Neural progenitor cell (in vitro differentiated cells): ENCODE data around the gene ARL15. TPM values are rescaled to one million over a fixed set of nuclear protein-coding genes. Genes with fewer than 3 reads are reported as not detected.

Experiments
- DNase-seq: peaks from one replicate; pipeline ENCODE4 v3.0.0-alpha.2; 2016; ENCODE audit warnings: low spot score
- H2AFZ ChIP-seq: fragments of 200-600 bp; sonication (generic); replicated peaks from 2 replicates; pipeline ENCODE4 v1.6.1; 2016; ENCODE audit warnings: antibody characterized with exemption
- H3F3A ChIP-seq: fragments of 200-600 bp; sonication (generic); 2 replicates; pipeline ENCODE4 v1.6.1; 2016; ENCODE audit warnings: antibody characterized with exemption, low read depth
- H3K27ac ChIP-seq: fragments of 200-600 bp; sonication (generic); 2 replicates; pipeline ENCODE4 v1.5.1; 2016; ENCODE audit warnings: mild to moderate bottlenecking
- H3K27me3 ChIP-seq: fragments of 200-600 bp; sonication (generic); 2 replicates; pipeline ENCODE4 v1.6.1; 2016; ENCODE audit warnings: mild to moderate bottlenecking, moderate library complexity
- H3K36me3 ChIP-seq: fragments of 200-600 bp; sonication (generic); 2 replicates; pipeline ENCODE4 v1.5.1; 2016
- H3K4me1 ChIP-seq: fragments of 200-600 bp; sonication (generic); 2 replicates; pipeline ENCODE4 v1.6.1; 2016; ENCODE audit warnings: mixed run types
- H3K4me2 ChIP-seq: fragments of 200-600 bp; sonication (generic); 2 replicates; pipeline ENCODE4 v1.6.1; 2016
- H3K4me3 ChIP-seq: fragments of 200-600 bp; sonication (generic); 2 replicates; pipeline ENCODE4 v1.5.1; 2016
- H3K79me2 ChIP-seq: fragments of 200-600 bp; sonication (generic); 2 replicates; pipeline ENCODE4 v1.6.1; 2016; ENCODE audit warnings: low read depth
- H3K9ac ChIP-seq: fragments of 200-600 bp; sonication (generic); 2 replicates; pipeline ENCODE4 v1.6.1; 2016
- H3K9me3 ChIP-seq: fragments of 200-600 bp; sonication (generic); 2 replicates; pipeline ENCODE4 v1.5.1; 2016; ENCODE audit warnings: low read depth
- H4K20me1 ChIP-seq: fragments of 200-600 bp; sonication (generic); 2 replicates; pipeline ENCODE4 v1.6.1; 2016; ENCODE audit warnings: low read depth
- H3K27ac Mint-ChIP-seq: 3 replicates; pipeline ENCODE4 v1.8.0; 2021; ENCODE audit warnings: mixed read lengths
- H3K27me3 Mint-ChIP-seq: 2 replicates; pipeline ENCODE4 v1.8.0; 2022; ENCODE audit warnings: low read depth, mild to moderate bottlenecking, inconsistent platforms, moderate library complexity, mixed read lengths; ENCODE audit not compliant: insufficient read depth
- H3K36me3 Mint-ChIP-seq: 3 replicates; pipeline ENCODE4 v1.8.0; 2021; ENCODE audit warnings: mixed read lengths
- H3K4me1 Mint-ChIP-seq: 3 replicates; pipeline ENCODE4 v1.8.0; 2021; ENCODE audit warnings: mixed read lengths
- H3K4me3 Mint-ChIP-seq: 3 replicates; pipeline ENCODE4 v1.8.0; 2021; ENCODE audit warnings: mild to moderate bottlenecking, moderate library complexity, mixed read lengths
- H3K9me3 Mint-ChIP-seq: 3 replicates; pipeline ENCODE4 v1.8.0; 2020; ENCODE audit warnings: mixed read lengths
- EZH2 ChIP-seq: fragments of 200-600 bp; sonication (generic); IDR thresholded peaks from 2 replicates; pipeline ENCODE4 v1.6.1; 2017; ENCODE audit warnings: antibody characterized with exemption, mild to moderate bottlenecking, moderate library complexity
- EZH2phosphoT487 ChIP-seq: fragments of 200-600 bp; sonication (generic); IDR thresholded peaks from 2 replicates; pipeline ENCODE4 v1.6.1; 2017; ENCODE audit warnings: antibody characterized with exemption
- total RNA-seq: library from RNA; depleted of rRNA; stranded (reverse); fragments of >200 nt; gene quantifications from 2 replicates; pipeline ENCODE4 v1.2.3, GENCODE V29; 2015; ENCODE audit warnings: low replicate concordance
- TF ChIP-seq, protein P1 (sequence below): fragments of 200-600 bp; sonication (generic); IDR thresholded peaks from 2 replicates; pipeline ENCODE4 v1.5.1; 2017; ENCODE audit warnings: antibody characterized with exemption, mild to moderate bottlenecking

ARL15 gene
- total RNA-seq, 1 donor from 2014 or later = 39.1 TPM

DNA sequence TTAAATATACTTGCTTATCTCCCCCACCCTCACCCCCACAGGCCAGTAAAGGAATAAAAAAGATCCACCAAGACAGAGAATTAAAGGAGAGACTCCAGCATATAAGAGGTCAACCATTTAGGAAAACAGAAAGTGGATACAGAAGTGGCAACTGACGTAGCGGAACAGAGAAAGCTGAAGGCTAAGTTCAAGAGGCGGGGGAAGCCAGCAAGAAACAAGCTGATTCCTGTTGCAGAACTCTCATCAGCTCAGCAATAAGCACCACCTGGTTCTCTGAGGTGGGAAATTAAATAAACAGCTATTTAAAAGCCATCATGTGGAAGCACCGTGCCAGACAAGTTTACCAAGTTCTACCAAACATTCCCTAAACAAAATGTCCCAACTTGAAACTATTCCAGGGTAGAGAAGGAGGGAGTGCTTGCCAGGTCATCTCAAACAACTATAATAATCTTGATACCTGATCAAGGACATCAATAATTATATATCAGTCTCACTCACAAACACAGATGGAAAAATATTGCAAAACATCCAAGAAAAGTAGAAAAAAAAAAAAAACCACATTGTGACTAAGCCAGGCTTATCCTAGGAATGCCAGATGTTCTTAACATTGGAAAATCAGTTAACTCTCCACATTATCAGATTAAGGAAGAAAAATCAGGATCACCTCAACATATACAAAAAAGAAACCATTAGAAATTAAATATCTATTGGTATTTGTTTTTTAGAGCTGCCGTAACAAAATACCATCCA is 7.3 kb upstream of the ARL15 start:
- Histone ChIP-seq H3K79me2 (no peaks in the 10 kb centered on the region), H3K27ac (no peak overlapping the region), H3K36me3 (no peaks in the 10 kb centered on the region), H3K9ac (no peak overlapping the region), H3K4me3 (no peak overlapping the region), H4K20me1 (no peaks in the 10 kb centered on the region), H2AFZ (no peak overlapping the region), H3K4me1 (peaks cover 3% of the 10 kb centered on the region), H3K27me3 (peaks cover 14% of the 10 kb centered on the region), H3F3A (no peaks in the 10 kb centered on the region), H3K4me2 (no peak overlapping the region), H3K9me3 (no peaks in the 10 kb centered on the region)
- Mint-ChIP-seq H3K27me3 (no peaks in the 10 kb centered on the region), H3K36me3 (no peaks in the 10 kb centered on the region), H3K9me3 (no peaks in the 10 kb centered on the region), H3K27ac (no peak overlapping the region), H3K4me1 (no peaks in the 10 kb centered on the region), H3K4me3 (no peak overlapping the region)
- TF ChIP-seq, protein P1, sequence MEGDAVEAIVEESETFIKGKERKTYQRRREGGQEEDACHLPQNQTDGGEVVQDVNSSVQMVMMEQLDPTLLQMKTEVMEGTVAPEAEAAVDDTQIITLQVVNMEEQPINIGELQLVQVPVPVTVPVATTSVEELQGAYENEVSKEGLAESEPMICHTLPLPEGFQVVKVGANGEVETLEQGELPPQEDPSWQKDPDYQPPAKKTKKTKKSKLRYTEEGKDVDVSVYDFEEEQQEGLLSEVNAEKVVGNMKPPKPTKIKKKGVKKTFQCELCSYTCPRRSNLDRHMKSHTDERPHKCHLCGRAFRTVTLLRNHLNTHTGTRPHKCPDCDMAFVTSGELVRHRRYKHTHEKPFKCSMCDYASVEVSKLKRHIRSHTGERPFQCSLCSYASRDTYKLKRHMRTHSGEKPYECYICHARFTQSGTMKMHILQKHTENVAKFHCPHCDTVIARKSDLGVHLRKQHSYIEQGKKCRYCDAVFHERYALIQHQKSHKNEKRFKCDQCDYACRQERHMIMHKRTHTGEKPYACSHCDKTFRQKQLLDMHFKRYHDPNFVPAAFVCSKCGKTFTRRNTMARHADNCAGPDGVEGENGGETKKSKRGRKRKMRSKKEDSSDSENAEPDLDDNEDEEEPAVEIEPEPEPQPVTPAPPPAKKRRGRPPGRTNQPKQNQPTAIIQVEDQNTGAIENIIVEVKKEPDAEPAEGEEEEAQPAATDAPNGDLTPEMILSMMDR = no peak
- TF ChIP-seq EZH2 (no peak), EZH2phosphoT487 (no peak)
- DNase-seq = no peak

DNA sequence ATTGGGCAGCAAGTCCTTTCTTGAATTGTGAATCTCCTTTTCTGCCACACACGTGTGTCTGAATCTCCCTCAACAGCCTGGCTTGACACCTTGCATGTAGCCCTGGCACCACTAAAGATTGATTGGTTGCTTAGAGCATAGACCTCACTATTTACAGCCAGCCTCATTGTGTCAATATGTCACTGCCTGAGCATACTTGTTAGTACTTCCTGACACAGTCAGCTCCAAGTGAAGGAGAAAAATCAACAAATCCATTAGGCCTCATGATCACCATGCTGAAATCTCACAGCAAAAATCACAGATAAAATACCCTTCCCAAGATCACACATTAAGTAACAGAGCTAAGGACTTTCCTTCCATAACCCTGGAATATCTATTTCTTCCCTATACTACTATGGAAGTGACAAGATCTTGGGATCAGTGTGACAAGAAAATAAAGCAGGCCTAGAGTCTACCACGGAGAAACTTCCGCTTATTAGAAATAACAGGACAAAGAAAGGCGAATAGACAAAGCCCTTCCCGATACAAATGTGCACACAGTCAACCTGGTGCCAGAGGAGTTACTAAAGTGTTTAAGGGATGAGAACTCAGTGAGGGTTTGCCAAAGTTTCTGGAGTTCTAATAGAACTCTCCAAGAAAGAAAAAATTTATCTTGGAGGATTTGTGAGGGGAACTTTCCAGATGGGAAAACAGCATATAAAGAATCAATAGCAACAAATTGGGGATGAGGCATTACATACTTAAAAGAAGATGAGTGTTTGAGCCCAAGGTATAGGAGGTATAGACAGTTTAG is 5.6 kb upstream of the ARL15 start:
- Histone ChIP-seq H3K4me3 (no peak overlapping the region), H3K4me2 (no peak overlapping the region), H4K20me1 (no peaks in the 10 kb centered on the region), H3K79me2 (no peaks in the 10 kb centered on the region), H3F3A (no peaks in the 10 kb centered on the region), H3K9me3 (no peaks in the 10 kb centered on the region), H3K4me1 (peaks cover 9% of the 10 kb centered on the region), H3K27ac (no peak overlapping the region), H3K9ac (no peak overlapping the region), H3K27me3 (peaks cover 28% of the 10 kb centered on the region), H2AFZ (no peak overlapping the region), H3K36me3 (no peaks in the 10 kb centered on the region)
- TF ChIP-seq, protein P1 = no peak
- TF ChIP-seq EZH2phosphoT487 (no peak), EZH2 (no peak)
- Mint-ChIP-seq H3K4me3 (no peak overlapping the region), H3K9me3 (peaks cover 2% of the 10 kb centered on the region), H3K36me3 (no peaks in the 10 kb centered on the region), H3K27ac (no peak overlapping the region), H3K27me3 (peaks cover 4% of the 10 kb centered on the region), H3K4me1 (peaks cover 3% of the 10 kb centered on the region)
- no peak for DNase-seq

DNA sequence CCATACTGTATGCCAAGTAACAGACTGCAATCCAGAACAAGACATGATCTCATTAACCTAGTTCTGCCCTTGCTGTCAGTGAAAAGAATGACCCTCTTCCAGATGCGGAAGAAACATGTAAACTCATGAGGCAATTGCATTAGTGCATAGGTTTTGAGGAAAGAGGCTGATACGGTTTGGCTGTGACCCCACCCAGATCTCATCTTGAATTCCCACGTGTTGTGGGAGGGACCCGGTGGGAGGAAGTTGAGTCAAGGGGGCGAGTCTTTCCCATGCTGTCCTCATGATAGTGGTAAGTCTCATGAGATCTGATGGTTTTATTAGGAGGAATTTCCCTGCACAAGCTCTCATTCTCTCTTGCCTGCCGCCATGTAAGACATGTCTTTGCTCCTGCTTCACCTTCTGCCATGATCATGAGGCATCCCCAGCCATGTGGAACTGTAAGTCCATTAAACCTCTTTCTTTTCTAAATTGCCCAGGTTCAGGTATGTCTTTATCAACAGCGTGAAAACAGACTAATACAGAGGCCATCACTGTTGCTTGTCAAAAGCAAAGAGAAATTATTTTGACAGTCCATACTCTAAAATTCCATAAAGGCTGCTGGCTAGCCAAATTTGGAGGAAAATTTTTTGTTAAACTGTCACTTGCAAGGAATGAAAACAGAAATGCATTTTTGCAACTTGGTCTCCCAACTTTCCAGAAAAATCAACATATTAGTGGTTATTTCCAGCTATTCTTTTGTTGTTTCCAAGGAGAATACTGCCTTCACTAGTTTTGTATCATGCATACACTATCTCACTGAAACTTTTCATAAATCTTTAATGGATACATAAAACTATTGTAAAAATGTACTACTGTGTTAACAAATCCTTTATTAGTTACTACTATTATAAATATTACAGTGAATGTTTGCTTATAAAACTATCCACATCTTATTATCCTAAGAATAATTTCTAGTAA is 3.2 kb upstream of the ARL15 start:
- no peaks in the 10 kb centered on the region for H3F3A ChIP-seq
- peaks cover 2% of the 10 kb centered on the region for H3K9me3 Mint-ChIP-seq
- TF ChIP-seq, protein P1 = no peak
- TF ChIP-seq EZH2phosphoT487 (no peak), EZH2 (no peak)

More for the DNA sequence above, 3.2 kb upstream of the ARL15 start:
- Histone ChIP-seq H3K9me3 (no peaks in the 10 kb centered on the region), H2AFZ (no peak overlapping the region), H3K9ac (no peak overlapping the region), H3K4me2 (no peak overlapping the region), H3K4me3 (no peak overlapping the region), H4K20me1 (peaks cover 12% of the 10 kb centered on the region), H3K79me2 (peaks cover 13% of the 10 kb centered on the region), H3K27ac (no peak overlapping the region), H3K27me3 (peaks cover 35% of the 10 kb centered on the region), H3K4me1 (peaks cover 16% of the 10 kb centered on the region), H3K36me3 (no peaks in the 10 kb centered on the region)
- Mint-ChIP-seq H3K27ac (no peak overlapping the region), H3K4me3 (no peak overlapping the region), H3K4me1 (peaks cover 13% of the 10 kb centered on the region), H3K27me3 (peaks cover 7% of the 10 kb centered on the region), H3K36me3 (no peaks in the 10 kb centered on the region)
- no peak for DNase-seq
